Measurements from ENCODE around the gene CORO2A. TPM values are rescaled to one million over a fixed set of nuclear protein-coding genes. Genes with fewer than 3 reads are reported as not detected.

The CORO2A gene
- total and polyA plus RNA-seq, 2 donors (not counting 3 experiments of a cell fraction or from before 2014, with no cell fraction given): 0.35 to 0.53 TPM

GRCh38 chr9:98150164-98150563, 42.3 kb downstream of the CORO2A start:
- intact Hi-C loops (cut with micrococcal nuclease) (no loop called here), dilution Hi-C loops (cut with MboI; ENCODE audit: extremely low pct_ligation_motif_present, low sequenced_read_pairs) (no loop called here)
- H3K4me2 ChIP-seq (ENCODE audit: insufficient read depth, low read length): no peak overlapping the region
- no peaks in the 10 kb centered on the region for H4K20me1 ChIP-seq (replicated peaks; ENCODE audit: control insufficient read depth, extremely low read depth, insufficient read depth, low read length)
- TF ChIP-seq MYC (IDR thresholded peaks at IDR 0.05; ENCODE audit: low read depth, low read length) (no peak), MAX (IDR thresholded peaks at IDR 0.05; ENCODE audit: insufficient read depth, insufficient read length) (no peak), CTCF (IDR thresholded peaks at IDR 0.05; ENCODE audit: extremely low read depth in 1 of 2, insufficient read depth in 1 of 2, low read depth in 1 of 2, low read length in 2 of 2) (no peak), EZH2 (IDR thresholded peaks at IDR 0.05; ENCODE audit: borderline replicate concordance, low read depth, low read length, severe bottlenecking) (no peak), JUN (IDR thresholded peaks at IDR 0.05; ENCODE audit: borderline replicate concordance, insufficient read depth, insufficient read length, low read depth) (no peak), POLR2AphosphoS5 (IDR thresholded peaks at IDR 0.05; ENCODE audit: insufficient read depth, low read depth, low read length) (no peak), FOS (IDR thresholded peaks at IDR 0.05; ENCODE audit: borderline replicate concordance, insufficient read depth, low read length) (no peak)
- H3K4me3 ChIP-seq (replicated peaks in 1 of 3; ENCODE audit: insufficient read depth in 1 of 3, low read depth in 1 of 3, low read length in 3 of 3): no peak overlapping the region
- no peaks in the 10 kb centered on the region for H3K9me1 ChIP-seq (replicated peaks; ENCODE audit: control insufficient read depth, extremely low read depth, insufficient read depth, low read length)
- H3K79me2 ChIP-seq (ENCODE audit: control insufficient read depth, insufficient read depth, low read length): no peaks in the 10 kb centered on the region
- H2AFZ ChIP-seq (ENCODE audit: low read depth, low read length): no peak overlapping the region
- H3K4me1 ChIP-seq (ENCODE audit: control insufficient read depth, extremely low read depth, insufficient read depth, low read length): no peaks in the 10 kb centered on the region
- DNase-seq (ENCODE audit: low read depth, low spot score) (no peak), FAIRE-seq (no peak)
- no peaks in the 10 kb centered on the region for H3K9me3 ChIP-seq (replicated peaks; ENCODE audit: control insufficient read depth, insufficient read depth, low read length)
- POLR2A ChIA-PET: no interaction called here
- peaks cover 0 to 2% of the 10 kb centered on the region in 2 experiments for H3K27me3 ChIP-seq (ENCODE audit: control insufficient read depth in 2 of 2, insufficient read depth in 2 of 2, low read length in 2 of 2)
- H3K9ac ChIP-seq (replicated peaks; ENCODE audit: extremely low read depth, insufficient read depth, low read length): no peak overlapping the region
- no peaks in the 10 kb centered on the region for H3K36me3 ChIP-seq (ENCODE audit: control insufficient read depth in 2 of 2, extremely low read depth in 1 of 2, insufficient read depth in 2 of 2, low read length in 2 of 2)
- no peak overlapping the region for H3K27ac ChIP-seq (ENCODE audit: insufficient read depth, low read depth, low read length)
- BruUV-seq (replicated peaks): no TSS peak
- CTCF ChIA-PET: interaction anchor here (1.0 kb wide), 1 partner anchor 22 kb away, joined by 3 read pairs; no protein-coding TSS in a partner anchor
